GM18499 (cell line): ENCODE measurements around the gene DSG2.

ENCODE experiments used
- ATAC-seq: cut with Tn5 transposase; IDR thresholded peaks from one replicate; pipeline ENCODE4 v1.9.1; 2021; ENCODE audit warnings: moderate number of reproducible peaks; ENCODE audit not compliant: insufficient read depth, unreplicated experiment

The DSG2 gene

DNA sequence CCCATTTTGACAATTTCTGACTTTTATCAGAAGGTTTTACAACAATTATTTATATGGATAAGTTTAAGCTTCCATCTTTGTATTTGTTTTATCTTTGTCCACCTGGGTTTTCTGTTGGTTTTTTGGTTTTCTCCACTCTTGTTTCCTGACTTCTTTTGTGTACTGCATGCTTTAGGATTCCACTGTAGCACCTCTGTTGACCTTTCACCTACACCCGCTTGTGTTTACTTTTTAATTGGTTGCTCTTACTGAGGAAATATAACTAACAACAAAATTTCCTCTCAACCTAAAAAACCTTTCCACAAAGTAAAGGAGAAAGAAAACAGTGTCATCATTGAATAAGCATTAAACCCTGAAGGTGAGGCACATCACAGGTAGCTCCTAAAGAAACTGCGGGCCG lies 53.9 kb downstream of the DSG2 start:
- no peak for ATAC-seq

DNA sequence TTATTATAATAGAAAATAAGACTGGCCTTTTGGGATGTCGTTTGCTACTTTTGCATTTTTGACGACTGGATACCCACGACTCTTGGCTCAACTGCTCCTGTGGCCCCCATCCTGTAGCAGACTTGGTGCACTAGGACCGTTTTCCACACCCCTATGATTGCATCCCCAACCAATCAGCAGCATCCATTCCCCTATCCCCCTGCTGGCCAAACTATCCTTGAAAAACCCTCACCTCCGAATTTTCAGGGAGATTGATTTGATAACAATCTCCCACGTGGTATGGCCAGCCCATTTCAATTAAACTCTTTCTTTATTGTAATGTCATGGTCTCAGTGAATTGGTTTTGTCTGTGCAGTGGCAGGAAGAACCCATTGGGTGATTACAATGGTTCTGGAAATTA lies 55.8 kb downstream of the DSG2 start:
- no peak for ATAC-seq

DNA sequence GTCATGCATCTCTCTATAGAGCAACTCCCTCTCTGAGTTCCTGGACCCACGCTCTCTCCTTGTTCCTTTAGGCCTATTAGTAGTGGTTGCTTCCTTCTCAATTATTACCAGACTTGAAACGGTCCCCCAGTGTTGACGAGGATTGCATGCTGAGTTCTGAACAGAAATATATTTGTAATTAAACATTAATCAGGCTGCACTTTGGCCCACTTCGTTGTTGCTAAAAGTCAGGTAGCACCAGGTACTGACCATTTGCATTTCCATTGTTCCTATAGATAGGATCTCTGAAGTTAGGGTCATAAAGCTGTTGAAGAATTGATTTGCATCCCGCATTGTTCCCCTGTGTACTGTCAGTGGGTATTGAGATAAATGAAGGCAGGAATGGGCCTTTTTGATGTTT lies 56.8 kb downstream of the DSG2 start:
- ATAC-seq, result no peak

DNA sequence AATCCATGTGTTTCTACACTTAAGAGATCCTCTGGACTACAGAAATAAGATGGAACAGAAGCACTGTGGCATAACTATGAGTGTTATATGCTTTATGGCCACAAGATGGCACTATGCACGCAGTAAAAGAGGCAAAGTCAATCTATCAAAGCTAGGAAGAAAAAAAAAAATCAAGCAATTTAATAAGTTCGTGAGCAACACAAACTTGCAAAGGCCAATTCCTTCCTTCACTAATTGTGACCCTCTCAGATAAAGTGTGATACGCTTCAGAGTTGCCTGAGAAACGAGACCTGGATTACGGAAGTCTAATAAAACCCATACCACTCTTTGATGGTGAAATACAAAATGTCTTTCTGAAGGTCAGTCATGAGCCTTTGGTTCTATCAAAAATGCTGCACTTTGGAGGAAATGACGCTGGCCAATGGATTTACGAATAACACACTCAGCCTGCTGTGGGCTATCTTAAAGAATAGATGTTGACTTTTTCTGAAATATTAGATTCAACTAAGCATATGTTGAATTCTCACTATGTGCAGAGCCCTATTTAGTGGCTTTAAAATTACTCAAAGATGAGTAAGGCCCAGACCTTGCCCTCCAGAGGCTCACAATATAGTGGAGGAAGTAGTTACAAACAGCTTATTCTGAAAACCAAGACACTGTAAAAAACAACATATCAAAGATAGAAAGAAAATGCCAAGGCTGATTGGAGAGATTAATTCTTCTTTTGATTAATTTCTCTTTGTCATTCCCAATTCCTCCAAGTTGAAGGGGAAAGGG lies 58.2 kb downstream of the DSG2 start:
- peak; percentile 61 for ATAC-seq

DNA sequence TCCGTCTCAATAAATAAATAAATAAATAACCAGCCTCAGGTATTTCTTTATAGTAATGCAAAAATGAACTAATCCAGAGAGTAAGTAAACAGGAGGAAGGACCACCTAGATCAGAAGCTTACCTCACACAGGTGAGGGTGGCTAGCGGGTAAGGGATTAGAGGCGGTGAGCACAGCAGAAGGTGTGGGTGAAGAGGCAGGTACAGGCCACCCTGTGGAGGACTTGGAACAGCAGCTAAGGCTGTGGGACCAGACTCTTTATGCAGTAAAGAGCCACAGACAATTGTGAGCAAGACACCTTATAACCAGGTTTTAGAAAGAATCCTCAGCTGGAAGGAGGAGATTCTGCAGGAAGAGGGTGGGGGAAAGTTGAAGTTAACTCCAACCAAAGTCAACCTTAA lies 59.5 kb downstream of the DSG2 start:
- no peak for ATAC-seq

DNA sequence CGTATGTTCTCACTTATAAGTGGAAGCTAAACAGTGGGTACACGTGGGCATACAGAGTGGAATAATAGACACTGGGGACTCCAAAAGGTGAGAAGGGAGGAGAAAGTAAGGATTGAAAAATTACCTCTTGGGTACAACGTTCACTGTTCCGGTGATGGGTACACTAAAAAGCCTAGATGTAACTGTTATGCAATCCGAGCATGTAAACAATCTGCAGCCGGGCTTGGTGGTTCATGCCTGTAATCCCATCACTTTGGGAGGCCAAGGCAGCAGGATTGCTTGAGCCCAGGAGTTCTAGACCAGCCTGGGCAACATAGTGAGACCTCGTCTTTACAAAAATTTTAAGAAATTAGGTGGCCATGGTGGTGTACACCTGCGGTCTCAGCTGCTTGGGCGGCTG lies 60.6 kb downstream of the DSG2 start:
- ATAC-seq, result no peak

DNA sequence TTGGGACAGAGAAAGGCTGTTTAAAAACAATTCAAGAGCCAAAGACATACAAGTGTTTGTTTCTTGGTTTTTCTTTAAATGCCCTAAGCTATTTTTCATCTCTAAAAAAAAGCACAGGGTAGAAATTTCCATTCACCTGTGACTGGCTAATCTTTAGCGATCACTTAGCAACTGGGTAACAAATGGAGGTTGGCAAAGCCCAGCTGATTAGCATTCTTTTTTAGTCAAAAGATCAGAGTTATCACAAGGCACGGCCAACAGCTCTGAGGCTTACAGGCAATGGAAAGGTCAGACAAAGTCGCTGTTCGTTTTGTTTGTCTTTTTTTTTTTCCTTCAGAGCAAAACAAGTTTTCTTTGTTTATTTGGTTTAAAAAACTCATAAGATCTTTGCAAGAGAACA lies 64.7 kb downstream of the DSG2 start:
- no peak for ATAC-seq

DNA sequence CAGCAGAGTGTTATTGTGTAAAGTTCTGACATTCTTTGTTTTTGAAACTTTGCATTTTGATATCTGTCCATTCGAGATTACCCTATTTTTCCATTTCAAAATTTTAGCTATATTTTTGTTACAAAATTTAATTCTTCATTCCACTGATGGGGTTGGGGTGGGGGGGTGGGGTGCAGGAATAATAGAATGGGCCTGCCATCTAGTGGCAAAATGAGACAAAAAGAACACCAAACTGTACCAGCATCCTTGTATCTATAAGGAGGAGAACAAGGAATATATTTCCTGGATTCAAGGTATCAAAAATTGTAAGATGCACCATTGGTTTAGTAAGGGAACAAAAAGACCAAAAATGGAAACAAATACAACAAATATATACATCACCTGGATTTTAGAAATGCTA lies 65.8 kb downstream of the DSG2 start:
- ATAC-seq, result no peak

DNA sequence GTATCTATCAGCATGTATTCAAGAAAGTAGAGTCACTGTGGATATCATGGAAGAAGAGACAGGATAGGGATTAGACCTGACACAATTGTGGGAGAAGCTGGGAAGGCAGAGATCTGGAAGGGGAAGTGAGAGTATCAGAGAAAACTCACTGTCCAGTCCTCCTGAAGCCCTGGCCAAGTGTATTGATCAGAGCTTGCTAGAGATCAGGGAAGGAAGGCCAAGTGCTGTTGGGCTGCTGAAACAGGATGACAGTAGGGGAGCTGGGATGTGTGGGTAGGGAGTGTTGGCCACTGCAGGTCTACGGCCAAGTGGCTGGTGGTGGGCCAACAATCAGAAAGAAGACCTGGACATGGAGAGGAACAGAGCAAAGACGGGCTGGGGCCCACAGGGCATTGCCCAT lies 67.4 kb downstream of the DSG2 start:
- no peak for ATAC-seq

DNA sequence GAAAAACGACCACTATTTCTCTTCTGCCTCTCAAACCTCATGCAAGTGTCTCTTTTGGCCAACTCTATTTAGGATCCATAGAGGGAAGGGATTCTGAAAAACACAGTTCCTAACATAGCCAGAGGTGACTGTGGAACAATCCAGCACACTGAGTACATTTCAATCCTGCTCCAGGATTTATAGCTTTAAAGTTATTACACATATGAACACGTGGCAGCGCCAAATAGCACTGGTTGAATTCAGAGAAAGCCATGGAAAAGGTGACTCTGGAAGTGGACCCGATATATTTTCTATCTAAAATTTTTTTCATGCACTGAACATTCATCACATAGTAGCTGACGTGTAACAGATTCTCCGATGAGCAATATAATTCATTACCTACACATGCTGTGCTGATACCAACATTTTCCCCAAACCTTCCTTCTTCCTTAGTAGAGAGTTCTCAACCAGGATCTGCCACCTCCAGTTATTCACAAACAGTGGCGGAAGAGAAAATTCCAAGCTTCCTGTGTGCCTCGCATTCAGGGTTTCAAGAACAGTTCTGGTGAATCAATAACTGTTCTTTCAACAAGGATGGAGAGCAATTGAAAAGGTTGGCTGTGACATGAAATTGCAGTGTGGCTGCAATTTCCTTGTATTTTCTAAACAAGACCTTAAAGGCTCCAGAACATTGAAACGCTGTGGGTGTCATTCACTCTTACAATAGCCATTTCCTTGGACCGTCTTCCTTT lies 68.0 kb downstream of the DSG2 start:
- ATAC-seq, result no peak

DNA sequence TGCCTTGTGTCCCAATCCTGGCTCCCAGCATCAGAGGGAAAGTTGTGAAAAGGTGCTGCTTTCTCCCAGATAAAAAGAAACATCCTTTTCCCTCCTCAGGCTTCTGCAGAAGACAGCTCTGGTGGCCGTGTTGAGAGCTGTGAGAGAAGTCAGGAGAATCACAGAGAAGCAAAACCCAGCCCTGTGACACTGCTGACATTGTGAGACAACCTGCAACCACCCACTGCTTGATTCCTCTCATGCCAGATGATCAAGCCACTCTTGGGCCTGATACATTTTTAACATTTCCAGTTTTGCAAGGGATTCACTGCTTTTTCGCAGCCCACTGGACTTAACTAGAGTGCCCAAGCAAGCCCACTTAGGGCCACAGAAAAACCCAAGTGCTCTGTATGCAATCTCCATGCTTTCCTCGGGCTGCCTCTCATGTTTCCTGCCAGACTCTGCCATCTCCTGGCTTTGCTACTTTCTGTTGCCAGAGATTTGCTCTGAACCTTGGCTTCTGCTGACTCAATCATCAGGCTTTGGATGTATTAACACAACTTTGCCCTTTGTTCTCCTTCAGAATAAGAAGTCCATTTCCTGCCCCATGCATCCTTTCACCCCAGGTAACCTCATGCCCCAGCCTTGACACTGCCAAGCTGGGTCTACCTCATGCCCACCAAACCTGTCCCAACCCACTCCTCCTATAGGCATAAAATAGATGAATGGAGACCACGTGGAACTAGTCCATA lies 68.8 kb downstream of the DSG2 start:
- no peak for ATAC-seq

DNA sequence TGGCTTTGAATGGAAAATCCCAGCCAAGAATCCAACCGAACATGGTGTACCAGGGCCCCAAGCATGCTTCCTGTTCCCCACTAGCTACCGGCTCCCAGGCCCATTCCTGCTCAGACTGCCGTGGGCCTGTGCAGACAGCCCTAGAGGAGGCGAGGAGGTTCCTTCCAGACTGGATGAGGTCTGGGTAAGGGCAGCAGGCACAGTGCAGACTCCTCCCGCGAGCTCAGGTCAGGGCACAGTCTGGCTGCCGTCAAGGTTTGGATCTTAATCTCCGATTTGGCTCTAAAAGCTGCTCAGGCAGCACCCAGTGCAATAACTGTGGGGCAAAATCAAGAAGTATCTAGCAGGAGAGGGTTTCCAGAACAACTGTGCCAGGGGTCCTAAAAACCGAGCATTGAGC lies 74.4 kb downstream of the DSG2 start:
- ATAC-seq, result no peak

DNA sequence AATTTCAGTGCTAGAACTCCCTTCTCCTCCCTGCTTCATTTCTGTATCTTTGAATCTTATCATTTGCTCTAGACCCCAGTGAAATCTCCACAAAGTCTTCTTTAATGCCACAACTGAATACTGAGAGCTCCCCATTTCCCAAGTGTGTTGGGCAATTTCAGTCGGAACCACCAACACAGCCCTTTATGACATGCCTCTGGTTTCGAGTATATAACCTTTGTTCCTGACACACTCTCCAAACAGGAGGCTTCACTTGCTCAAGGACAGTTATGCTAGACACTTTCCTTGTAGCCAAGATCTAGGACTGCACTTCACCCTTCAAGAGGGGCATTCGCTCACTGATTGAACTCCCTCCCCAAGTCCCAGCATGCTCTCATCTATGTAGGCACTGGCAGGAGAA lies 75.1 kb downstream of the DSG2 start:
- ATAC-seq, result no peak

DNA sequence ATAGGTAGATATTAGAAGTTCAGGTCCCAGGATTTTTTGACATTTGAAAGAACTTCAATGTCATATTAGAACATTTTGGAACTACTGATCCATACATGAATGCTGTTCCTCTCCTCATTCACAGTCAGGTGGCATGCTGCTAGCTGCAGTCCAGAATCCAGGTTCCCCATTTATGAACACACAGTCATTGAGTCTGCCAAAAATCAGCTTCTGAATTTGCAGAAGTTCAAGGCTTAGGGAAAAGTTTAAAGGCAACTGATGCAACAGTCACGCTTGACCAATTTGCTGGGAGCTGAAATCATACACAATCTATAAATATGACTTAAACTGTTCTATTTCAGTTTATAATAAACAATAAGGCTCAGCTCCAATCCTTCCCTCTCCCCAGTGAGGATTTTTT lies 76.4 kb downstream of the DSG2 start:
- no peak for ATAC-seq

DNA sequence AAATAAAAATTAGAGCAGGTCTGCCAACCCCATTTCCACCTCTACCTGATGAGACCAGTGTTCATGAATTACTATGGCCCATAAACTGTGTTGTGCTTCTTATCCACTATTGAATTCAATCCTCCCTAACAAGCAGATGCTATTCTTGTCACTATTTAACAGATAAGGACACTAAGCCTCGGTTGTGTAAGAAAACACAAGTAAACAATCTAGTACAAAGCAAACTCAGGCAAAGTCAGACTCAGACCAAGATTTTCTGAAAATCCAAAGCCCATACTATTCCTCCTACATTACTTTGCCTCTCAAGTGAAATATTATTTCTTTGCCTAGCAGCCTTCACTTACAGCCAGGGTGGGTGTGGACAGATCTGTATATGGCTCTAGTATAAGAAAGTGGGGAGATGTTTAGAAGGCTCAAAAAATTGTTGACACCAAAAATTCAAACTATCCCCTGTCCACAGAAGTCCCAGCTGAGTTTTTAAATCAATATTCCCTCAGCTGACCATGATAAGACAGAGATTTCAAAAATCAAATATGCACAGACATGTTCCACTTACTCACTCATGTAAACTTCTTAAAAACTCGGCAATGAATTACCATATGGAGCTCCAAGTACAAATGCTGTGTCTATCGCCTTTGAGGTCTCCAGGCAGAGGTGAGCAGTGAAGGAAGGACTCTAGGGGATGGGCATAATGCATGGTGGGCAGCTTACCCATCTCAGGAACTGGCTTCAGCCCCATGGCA lies 77.7 kb downstream of the DSG2 start:
- ATAC-seq, result no peak

DNA sequence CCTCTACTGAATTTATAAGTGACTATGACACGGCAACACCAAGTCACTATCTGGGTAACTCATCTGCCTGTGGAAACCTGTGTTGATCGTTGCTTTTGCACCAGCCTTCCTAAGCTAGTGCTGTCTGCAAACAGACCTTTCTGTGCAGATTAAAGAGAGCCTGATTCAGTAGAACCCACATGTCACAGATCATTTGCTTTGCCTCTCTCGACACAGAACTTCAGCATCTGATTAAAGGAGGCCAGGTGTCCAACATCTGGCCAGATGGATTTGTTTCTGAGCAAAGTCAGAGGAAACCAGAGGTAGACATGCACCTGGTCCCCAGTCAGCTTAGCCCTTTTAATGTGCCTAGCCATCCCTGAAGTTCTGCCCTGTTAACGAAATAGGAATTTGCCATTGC lies 78.7 kb downstream of the DSG2 start:
- no peak for ATAC-seq

DNA sequence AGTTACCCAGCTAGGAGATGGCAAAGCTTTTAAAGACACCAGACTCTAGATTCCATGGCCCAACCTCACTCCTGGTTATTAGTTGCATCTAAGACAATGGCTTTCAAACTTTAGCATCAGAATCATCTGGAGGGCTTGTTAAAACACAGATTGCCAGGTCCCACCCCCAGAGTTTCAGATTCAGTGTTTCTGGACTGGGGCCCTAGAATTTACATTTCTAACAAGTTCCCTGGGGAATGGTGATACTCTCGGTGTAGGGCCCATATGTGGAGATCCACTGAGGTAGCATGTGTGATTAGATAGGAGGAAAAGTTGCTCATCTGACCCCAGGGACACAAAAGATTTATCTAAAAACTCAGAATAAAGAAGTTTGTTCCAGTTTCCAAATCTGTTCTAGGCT lies 79.2 kb downstream of the DSG2 start:
- ATAC-seq, result no peak

DNA sequence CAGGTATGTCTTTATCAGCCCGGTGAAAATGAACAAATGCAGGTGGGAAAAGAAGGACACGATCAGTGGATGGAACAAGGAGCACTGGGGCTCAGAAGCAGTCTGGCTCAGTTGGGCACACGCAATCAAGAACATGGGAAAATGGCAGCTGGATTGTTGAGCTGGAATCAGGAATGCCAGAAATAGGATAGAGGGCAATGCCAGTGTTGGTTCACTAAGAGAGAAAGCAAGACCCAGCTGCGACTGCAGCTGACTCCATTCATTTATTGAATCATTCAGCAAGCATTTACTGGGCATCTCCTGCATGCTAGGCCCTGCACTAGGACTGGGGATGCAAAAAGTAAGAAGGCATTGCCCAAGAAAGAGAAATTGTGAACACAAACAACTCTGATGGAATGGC lies 80.1 kb downstream of the DSG2 start:
- ATAC-seq, result no peak

DNA sequence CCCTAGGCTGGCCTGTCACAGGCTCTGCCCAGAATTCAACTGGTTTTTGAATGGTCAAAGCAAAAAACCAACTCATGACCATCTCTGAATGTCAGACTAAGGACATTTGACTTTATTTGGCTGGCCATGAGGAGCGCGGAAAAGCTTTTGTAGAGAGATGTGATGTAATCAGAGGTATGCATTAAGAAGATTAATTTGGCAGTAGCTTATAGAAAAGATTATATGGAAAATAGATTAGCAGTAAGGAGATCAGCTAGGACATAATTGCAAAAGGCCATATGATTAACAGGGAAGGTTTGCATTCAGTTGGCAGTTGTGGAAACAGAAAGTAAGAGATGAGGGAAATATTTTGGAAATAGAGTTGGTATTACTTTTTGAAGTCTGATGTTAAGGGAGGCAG lies 81.4 kb downstream of the DSG2 start:
- ATAC-seq, result no peak

DNA sequence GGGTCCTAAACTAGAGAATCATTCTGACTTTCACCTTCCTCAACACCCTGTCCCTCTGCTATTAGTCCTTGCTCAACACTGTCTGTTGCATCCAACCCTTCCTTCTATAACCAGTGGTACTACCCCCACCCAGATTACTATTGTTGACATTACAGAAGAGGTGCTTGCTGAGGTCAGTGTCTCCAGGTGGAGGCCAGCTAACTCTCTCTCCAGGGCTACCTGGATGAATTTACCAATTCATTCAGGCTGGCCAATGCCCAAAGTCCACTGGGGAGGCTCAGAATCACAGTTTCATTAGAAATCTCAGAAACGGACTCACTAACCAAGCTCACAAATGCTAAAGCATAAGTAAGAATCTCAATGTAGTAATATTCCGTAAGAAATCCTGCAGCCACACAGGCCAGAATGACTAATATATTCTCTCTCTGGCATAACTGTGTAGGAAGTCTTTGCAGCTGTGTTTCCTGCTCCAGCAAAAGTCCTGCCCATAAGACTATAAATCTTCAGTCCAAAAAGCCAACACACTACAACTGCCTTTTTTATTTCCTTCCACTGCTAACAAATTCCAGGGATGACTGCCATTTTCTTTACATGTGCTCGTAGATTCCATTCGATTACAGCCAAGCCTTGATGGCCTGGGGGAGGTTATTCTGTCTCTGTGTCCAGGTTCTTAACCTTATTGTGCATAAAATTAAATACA lies 83.7 kb downstream of the DSG2 start:
- no peak for ATAC-seq
